Endothelial cell (in vitro differentiated cells): ENCODE data around the gene CLMN. TPM values are rescaled to one million over a fixed set of nuclear protein-coding genes. Genes with fewer than 3 reads are reported as not detected.

Source experiments
- DNase-seq: peaks from one replicate; pipeline ENCODE4 v3.0.0; 2021; ENCODE audit warnings: low spot score
- H3K27ac Mint-ChIP-seq: one replicate; pipeline ENCODE4 v1.8.0; 2021; ENCODE audit warnings: mixed read lengths, inconsistent platforms; ENCODE audit not compliant: unreplicated experiment
- H3K27me3 Mint-ChIP-seq: one replicate; pipeline ENCODE4 v1.8.0; 2021; ENCODE audit warnings: mild to moderate bottlenecking, moderate library complexity, mixed read lengths, inconsistent platforms; ENCODE audit not compliant: unreplicated experiment
- H3K36me3 Mint-ChIP-seq: one replicate; pipeline ENCODE4 v1.8.0; 2021; ENCODE audit warnings: mild to moderate bottlenecking, low read depth, mixed read lengths, inconsistent platforms; ENCODE audit not compliant: unreplicated experiment
- H3K4me1 Mint-ChIP-seq: one replicate; pipeline ENCODE4 v1.8.0; 2021; ENCODE audit warnings: mild to moderate bottlenecking, mixed read lengths, inconsistent platforms; ENCODE audit not compliant: unreplicated experiment
- H3K4me3 Mint-ChIP-seq: one replicate; pipeline ENCODE4 v1.8.0; 2021; ENCODE audit warnings: mild to moderate bottlenecking, mixed read lengths, inconsistent platforms; ENCODE audit not compliant: unreplicated experiment
- H3K9me3 Mint-ChIP-seq: one replicate; pipeline ENCODE4 v1.8.0; 2021; ENCODE audit warnings: mixed read lengths, inconsistent platforms; ENCODE audit not compliant: unreplicated experiment
- CTCF ChIP-seq: fragments of 200-600 bp; sonication (generic); IDR thresholded peaks from one replicate; pipeline ENCODE4 v1.5.0; 2021; ENCODE audit warnings: antibody characterized with exemption; ENCODE audit not compliant: unreplicated experiment
- total RNA-seq: library from RNA; stranded (reverse); fragmentation: NEBNext Ultra II Directional; extraction: Animal tissue kit (Norgen Biotek cat#: 25700); gene quantifications from one replicate; pipeline ENCODE4 v1.2.1, GENCODE V29; 2021; ENCODE audit not compliant: unreplicated experiment

The CLMN gene
- total RNA-seq, 1 donor from 2014 or later = 0.46 TPM

GRCh38 chr14:95297832-95298231 is 21.9 kb downstream of the CLMN start:
- no peak for TF ChIP-seq CTCF
- Mint-ChIP-seq H3K4me3 (no peak overlapping the region), H3K9me3 (no peaks in the 10 kb centered on the region), H3K4me1 (no peaks in the 10 kb centered on the region), H3K27me3 (peaks cover 9% of the 10 kb centered on the region), H3K36me3 (no peaks in the 10 kb centered on the region), H3K27ac (no peak overlapping the region)
- no peak for DNase-seq

DNA sequence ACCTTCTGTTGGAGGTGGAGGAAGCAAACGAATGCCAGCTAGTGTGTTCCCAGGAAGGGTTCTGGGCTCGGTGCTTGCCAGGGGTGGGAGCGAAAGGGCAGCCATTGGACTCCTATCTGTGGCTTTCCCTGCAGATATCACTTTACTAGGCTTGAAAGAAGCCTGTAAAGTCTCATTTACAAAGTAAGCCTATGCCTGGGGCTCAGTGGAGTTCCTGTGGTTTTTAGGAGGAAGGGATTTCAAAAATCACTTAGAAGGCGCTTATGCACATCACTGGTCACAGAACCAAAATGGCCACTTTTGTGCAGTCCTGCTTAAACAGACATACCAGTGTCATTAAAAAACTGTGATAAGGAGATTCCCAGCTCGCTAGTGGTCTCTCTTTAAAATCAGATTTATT is 22.7 kb downstream of the CLMN start:
- Mint-ChIP-seq H3K4me3 (no peak overlapping the region), H3K27ac (no peak overlapping the region), H3K9me3 (no peaks in the 10 kb centered on the region), H3K36me3 (no peaks in the 10 kb centered on the region), H3K4me1 (no peaks in the 10 kb centered on the region), H3K27me3 (peaks cover 9% of the 10 kb centered on the region)
- DNase-seq = no peak
- TF ChIP-seq CTCF = no peak

DNA sequence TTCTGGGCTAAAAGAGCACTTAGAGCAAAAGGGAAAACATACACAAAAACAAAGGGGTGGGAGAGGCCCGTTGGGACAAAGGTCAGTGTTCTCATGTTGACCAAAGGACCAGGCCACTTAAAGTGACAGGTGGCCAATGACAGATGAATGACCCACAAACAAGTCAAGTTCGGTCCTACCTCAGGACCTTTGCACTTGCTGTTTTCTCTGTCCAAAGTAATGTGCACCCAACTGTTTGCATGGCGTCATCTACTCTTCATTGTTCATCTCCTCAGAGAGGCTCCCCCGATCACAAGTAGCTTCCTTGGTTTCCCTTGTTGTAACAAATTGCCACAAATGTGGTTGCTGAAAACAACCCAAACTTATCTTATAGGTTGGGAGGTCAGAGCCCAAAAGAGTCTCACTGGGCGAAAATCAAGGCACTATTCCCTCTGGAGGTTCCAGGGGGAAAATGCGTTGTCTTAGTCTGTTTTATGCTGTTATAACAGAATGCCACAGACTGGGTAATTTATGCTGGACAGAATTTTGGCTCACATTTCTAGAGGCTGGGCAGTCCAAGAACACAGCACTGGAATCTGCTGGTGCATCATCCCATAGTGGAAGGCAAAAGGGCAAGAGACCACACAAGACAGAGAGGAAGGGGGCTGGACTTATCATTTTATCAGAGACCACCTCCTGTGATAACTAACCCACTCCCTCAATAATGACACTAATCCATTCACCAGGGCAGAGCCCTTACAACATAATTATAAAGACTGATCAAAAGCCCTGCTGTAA is 23.9 kb downstream of the CLMN start:
- no peaks in the 10 kb centered on the region for H3K36me3 Mint-ChIP-seq
- no peaks in the 10 kb centered on the region for H3K4me1 Mint-ChIP-seq
- no peaks in the 10 kb centered on the region for H3K9me3 Mint-ChIP-seq
- no peak for TF ChIP-seq CTCF
- no peak overlapping the region for H3K27ac Mint-ChIP-seq
- peaks cover 6% of the 10 kb centered on the region for H3K27me3 Mint-ChIP-seq
- no peak for DNase-seq
- H3K4me3 Mint-ChIP-seq = no peak overlapping the region

DNA sequence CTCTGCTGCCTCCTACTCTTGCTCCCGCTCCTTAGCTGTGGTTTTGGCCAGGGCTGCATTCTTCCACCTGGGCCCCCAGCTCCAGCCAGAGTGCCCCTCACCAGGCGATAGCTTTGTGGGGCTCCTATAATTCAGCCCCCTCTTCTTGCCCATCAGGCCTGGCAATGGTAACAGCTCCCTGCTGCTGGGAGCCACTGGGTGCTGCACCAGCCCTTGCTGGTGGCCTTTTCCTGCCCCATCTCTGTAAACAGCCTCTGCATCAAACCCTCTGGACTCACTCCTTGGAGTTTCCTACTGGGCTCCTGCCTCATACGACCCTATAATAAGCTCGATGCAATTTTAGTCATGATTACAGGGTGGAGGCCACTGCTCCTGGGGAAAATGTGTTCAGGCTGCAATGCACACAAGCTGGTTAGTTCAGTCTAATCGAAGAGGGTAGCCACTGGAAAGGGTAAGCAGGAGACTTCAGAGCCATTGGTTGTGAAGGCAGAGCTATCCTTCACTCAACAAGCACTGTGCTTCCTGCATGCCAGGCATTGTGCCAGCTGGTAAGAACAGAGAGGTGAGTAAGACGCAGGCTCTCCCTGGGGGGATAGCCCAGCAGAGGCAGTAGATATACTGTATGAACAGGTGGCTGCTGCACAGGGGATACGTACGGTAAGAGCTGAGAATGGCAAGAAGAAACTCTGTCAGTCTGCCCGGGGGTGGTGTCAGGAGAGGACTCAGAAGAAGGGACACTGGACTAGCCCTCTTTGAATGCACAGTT is 24.7 kb downstream of the CLMN start:
- TF ChIP-seq CTCF = no peak
- Mint-ChIP-seq H3K36me3 (no peaks in the 10 kb centered on the region), H3K27ac (no peak overlapping the region), H3K4me3 (no peak overlapping the region), H3K4me1 (no peaks in the 10 kb centered on the region), H3K27me3 (peaks cover 6% of the 10 kb centered on the region), H3K9me3 (no peaks in the 10 kb centered on the region)
- no peak for DNase-seq

DNA sequence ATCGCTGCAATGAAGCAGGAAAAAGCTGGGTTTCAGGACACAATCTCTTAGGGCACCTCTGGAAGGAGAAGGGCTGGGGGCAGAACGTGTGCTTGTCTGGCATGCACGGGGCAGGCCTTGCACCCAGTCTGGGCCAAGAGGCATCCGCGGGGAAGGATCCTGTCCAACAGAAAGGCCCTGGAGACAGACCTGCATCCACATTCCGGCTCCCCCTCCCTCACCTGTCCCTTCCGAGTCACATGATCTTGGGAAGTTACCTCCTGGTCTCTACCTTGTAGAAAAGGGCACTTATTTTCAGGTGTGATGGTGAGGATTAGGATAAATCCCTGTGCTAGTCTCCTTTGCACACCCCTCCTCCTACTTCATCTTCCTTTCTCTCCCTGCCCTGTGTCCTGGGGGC is 25.4 kb downstream of the CLMN start:
- Mint-ChIP-seq H3K27me3 (peaks cover 5% of the 10 kb centered on the region), H3K4me1 (no peaks in the 10 kb centered on the region), H3K9me3 (no peaks in the 10 kb centered on the region), H3K4me3 (no peak overlapping the region), H3K36me3 (no peaks in the 10 kb centered on the region), H3K27ac (no peak overlapping the region)
- TF ChIP-seq CTCF = no peak
- DNase-seq = no peak
